Activated T-helper 1 cell treated with anti-CD3 and anti-CD28 coated beads, Interleukin-12 subunit alpha, Interleukin-12 subunit beta, Interleukin-2, Interleukin-4 antibody, amounts not matched to agents 30 ng/mL and 10 ng/mL and 1 ng/mL, durations not matched to agents 14 hours and 24 hours and 36 hours (primary cell): ENCODE data around the gene FOXRED2. TPM values are rescaled to one million over a fixed set of nuclear protein-coding genes. Genes with fewer than 3 reads are reported as not detected.
"Not testable (repeated sequence)": the region's sequence is repeated elsewhere in the genome, so short reads cannot be mapped to it uniquely, and the experiment has no call there.

ENCODE experiments used
- DNase-seq: peaks from one replicate; pipeline ENCODE4 v3.0.0; 2021; ENCODE audit warnings: low spot score
- H3K27ac Mint-ChIP-seq: one replicate; pipeline ENCODE4 v1.8.0; 2021; ENCODE audit warnings: mild to moderate bottlenecking, mixed read lengths
- H3K27me3 Mint-ChIP-seq: one replicate; pipeline ENCODE4 v1.8.0; 2022; ENCODE audit warnings: mild to moderate bottlenecking, moderate library complexity, mixed read lengths; ENCODE audit not compliant: insufficient read depth
- H3K36me3 Mint-ChIP-seq: one replicate; pipeline ENCODE4 v1.8.0; 2021; ENCODE audit warnings: low read depth, mixed read lengths
- H3K4me1 Mint-ChIP-seq: one replicate; pipeline ENCODE4 v1.8.0; 2021; ENCODE audit warnings: low read depth, mixed read lengths
- H3K4me3 Mint-ChIP-seq: one replicate; pipeline ENCODE4 v1.8.0; 2021; ENCODE audit warnings: mild to moderate bottlenecking, moderate library complexity, mixed read lengths
- H3K9me3 Mint-ChIP-seq: one replicate; pipeline ENCODE4 v1.8.0; 2021; ENCODE audit warnings: mixed read lengths
- intact Hi-C: fragments of 100-400 bp; cut with micrococcal nuclease; formaldehyde crosslinking; loops from one replicate; pipeline ENCODE4 v1.15.1; 2024
- total RNA-seq: library from RNA; stranded (reverse); gene quantifications from 2 replicates; pipeline ENCODE4 v1.2.3, GENCODE V29; 2022

The FOXRED2 gene
- total RNA-seq, 1 donor from 2014 or later, result 22.3 TPM

DNA sequence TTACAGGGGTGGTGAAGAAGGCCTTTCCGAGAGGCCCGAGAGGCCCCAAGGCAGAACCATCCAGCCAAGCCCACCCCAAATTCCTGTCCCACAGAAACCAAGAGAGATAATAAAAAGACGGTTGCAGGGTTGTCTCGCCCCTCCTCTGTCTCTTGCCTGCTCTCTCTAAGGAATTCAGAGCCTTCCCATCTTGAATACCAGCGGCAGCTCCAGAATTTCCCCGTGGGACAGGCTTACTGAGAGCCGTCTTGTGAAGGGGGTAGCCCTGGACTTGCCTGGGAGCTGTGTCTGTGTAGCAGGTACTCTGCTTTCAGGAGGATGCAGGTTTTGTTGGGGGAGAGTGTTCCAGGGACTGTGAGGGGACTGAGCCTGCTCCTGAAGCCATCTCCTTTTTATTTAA, 31.7 kb upstream of the FOXRED2 start:
- Mint-ChIP-seq H3K27ac (no peak overlapping the region), H3K27me3 (peaks cover 2% of the 10 kb centered on the region), H3K9me3 (no peaks in the 10 kb centered on the region), H3K36me3 (peaks cover 3% of the 10 kb centered on the region), H3K4me3 (no peak overlapping the region), H3K4me1 (peaks cover 13% of the 10 kb centered on the region)
- intact Hi-C loops, result no loop called here
- no peak for DNase-seq

DNA sequence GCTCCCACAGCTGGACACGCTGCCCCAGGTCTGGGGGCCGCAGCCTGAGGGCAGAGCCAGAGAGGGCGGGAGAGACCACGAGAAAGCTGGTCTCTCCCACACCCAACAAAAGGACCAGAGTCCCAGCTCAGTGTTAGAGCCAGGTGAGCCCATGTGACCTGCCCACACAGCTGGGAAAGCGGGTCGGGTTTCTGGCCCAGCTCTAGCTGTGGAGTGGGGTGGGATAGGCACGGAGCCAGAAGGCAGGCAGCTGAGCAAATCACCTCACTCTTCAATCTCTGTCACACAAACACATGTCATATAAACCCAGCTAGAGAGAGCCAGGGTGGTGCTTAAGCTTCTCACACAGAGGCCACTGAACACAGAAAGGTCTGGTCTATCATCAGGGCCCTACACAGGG, 29.9 kb upstream of the FOXRED2 start:
- H3K27me3 Mint-ChIP-seq, result peaks cover 2% of the 10 kb centered on the region
- intact Hi-C loops, result no loop called here
- H3K4me3 Mint-ChIP-seq, result no peak overlapping the region
- H3K27ac Mint-ChIP-seq, result no peak overlapping the region
- peaks cover 4% of the 10 kb centered on the region for H3K9me3 Mint-ChIP-seq
- DNase-seq, result no peak
- H3K4me1 Mint-ChIP-seq, result peaks cover 1% of the 10 kb centered on the region
- no peaks in the 10 kb centered on the region for H3K36me3 Mint-ChIP-seq

DNA sequence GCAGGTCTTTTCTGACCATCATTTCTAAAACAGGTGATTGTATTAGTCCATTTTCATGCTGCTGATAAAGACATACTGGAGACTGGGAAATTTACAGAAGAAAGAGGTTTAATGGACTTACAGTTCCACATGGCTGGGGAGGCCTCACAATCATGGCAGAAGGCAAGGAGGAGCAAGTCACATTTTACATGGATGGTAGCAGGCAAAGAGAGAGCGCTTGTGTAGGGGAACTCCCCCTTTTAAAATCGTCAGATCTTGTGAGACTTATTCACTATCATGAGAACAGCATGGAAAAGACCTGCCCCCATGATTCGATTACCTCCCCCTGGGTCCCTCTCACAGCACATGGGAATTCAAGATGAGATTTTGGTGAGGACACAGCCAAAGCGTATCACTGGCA, 26.5 kb upstream of the FOXRED2 start:
- H3K27ac Mint-ChIP-seq, H3K9me3 Mint-ChIP-seq, H3K4me1 Mint-ChIP-seq, H3K27me3 Mint-ChIP-seq, H3K4me3 Mint-ChIP-seq, intact Hi-C loops, H3K36me3 Mint-ChIP-seq, DNase-seq: not testable (repeated sequence)

DNA sequence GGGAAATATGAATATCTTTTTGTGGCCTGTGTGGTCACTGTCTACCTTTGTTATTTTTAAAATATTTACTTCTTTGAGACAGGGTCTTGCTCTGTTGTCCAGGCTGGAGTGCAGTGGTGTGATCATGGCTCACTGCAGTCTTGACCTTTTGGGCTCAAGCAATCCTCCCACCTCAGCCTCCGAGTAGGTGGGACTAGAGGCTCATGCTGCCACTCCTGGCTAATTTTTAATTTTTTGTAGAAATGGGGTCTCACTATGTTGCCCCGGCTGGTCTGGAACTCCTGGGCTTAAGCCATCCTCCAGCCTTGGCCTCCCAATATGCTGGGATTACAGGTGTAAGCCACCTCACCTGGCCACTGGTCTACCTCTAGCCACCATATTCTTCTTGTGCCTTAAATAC, 25.6 kb upstream of the FOXRED2 start:
- no peak overlapping the region for H3K4me3 Mint-ChIP-seq
- H3K9me3 Mint-ChIP-seq, result peaks cover 4% of the 10 kb centered on the region
- no peak overlapping the region for H3K27ac Mint-ChIP-seq
- H3K27me3 Mint-ChIP-seq, result peaks cover 2% of the 10 kb centered on the region
- H3K4me1 Mint-ChIP-seq, result peaks cover 4% of the 10 kb centered on the region
- peaks cover 4% of the 10 kb centered on the region for H3K36me3 Mint-ChIP-seq
- intact Hi-C loops, result no loop called here
- DNase-seq, result no peak

DNA sequence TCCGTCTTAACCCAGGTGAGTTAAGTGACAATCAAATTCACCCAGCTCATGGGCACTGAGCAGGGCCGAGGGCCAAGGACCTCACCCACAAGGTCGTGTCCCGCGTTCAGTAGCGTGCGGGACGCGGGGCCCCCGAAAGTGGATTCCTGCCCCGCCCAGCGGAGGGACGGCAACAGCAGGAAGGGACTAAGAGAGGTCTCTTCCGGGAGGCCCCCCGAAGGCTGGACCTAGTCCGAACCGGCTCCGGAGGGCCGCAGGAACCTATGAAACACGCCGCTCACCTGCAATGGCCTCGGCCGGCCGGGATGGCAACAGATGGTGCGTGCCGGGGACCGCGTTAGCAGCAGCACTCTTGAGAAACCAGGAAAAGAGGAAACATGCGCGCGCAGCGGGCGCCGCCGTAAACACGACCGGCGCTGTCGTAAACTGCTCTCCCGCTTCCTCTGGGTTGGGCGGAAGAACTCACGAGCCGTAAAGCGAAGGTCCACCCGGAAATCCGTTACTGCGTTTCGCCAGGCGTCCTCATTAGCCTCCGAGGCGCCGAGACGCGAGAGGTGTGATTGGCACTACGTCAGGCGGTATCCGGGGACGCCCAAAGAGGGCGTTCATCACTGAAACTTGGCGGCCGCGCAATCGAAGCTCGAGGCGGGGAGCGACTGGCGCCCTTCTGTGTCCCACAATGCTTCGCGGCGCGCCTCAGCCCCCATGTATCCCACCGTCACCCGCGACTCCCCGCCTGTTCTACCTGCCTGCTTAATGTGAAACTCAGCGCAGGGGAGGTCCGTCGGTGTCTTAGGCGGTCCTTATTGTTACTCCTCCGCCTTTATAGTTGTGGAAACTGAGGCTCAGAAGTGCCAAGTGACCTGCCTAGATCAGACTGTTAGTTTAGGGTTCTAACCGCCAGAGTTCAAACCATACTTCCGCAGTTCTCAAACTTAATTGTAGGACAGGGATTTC, 22.2 kb upstream of the FOXRED2 start, which contains the start of gene EIF3D:
Gene EIF3D, minus strand, starts transcription at position 372 of the 957 bp plus-strand sequence. CDS start 3,045 bp downstream, outside the sequence.
- peaks cover 33% of the 10 kb centered on the region for H3K36me3 Mint-ChIP-seq
- peaks cover 4% of the 10 kb centered on the region for H3K9me3 Mint-ChIP-seq
- peaks cover 2% of the 10 kb centered on the region for H3K27me3 Mint-ChIP-seq
- H3K4me3 Mint-ChIP-seq, result peak within 1 kb of the TSS; percentile 96
- peak; percentile 99 for DNase-seq
- intact Hi-C loops, result loop anchor here (1.0 to 5.0 kb wide), 9 partner anchors 22 to 1313 kb away; partner anchors contain the start of genes ANKRD54, APOL2, FOXRED2 and GGA1
- peaks cover 24% of the 10 kb centered on the region for H3K4me1 Mint-ChIP-seq
- H3K27ac Mint-ChIP-seq, result peak within 1 kb of the TSS; percentile 99

DNA sequence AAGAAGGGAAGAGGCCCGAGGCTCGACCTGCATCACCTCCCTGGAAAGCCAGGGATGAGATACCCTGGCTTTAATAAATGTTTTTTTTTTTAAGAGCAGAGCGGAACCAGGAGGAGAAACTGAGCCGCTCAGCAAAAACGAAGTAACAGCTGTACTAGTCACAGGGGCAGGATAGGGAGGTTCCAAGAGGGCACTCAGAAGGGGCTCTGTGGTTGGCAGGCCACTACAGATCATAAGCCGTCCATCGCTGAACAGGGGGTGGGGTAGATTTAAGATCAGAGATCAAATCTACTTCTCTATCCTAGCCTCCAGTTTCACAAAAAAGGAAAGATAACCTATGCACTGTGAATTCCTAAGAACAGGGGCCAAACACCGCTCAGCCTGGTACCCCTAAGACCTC, 21.5 kb upstream of the FOXRED2 start:
- peaks cover 24% of the 10 kb centered on the region for H3K4me1 Mint-ChIP-seq
- H3K4me3 Mint-ChIP-seq, result peak overlapping the region; percentile 96
- H3K36me3 Mint-ChIP-seq, result peaks cover 40% of the 10 kb centered on the region
- no peaks in the 10 kb centered on the region for H3K27me3 Mint-ChIP-seq
- no peak for DNase-seq
- peak overlapping the region; percentile 99 for H3K27ac Mint-ChIP-seq
- peaks cover 3% of the 10 kb centered on the region for H3K9me3 Mint-ChIP-seq
- intact Hi-C loops, result loop anchor here (2.0 to 5.0 kb wide), 5 partner anchors 141 to 1314 kb away; partner anchors contain the start of genes ANKRD54, APOL2, GGA1 and MYH9

DNA sequence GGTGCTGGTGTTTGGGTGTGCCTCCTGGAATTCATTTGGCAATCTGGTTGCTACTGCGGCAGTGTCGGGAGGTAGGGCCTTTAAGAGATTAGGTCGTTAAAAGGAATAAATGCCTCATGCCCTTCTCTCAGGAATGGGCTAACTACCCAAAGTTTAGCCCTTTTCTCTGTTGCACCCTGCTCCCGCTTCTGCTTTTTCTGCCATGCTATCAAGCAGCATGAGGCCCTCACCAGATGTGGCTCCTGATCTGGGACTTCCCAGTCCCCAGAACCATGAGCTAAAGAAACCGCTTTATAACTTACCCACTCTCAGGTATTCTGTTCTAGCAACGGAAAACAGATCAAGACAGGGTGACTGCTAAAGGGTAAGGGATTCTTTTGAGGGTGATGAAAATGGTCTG, 15.8 kb upstream of the FOXRED2 start:
- Mint-ChIP-seq H3K27ac (no peak overlapping the region), H3K27me3 (no peaks in the 10 kb centered on the region), H3K4me1 (peaks cover 22% of the 10 kb centered on the region), H3K4me3 (no peak overlapping the region), H3K36me3 (peaks cover 71% of the 10 kb centered on the region), H3K9me3 (no peaks in the 10 kb centered on the region)
- intact Hi-C loops, result no loop called here
- no peak for DNase-seq

DNA sequence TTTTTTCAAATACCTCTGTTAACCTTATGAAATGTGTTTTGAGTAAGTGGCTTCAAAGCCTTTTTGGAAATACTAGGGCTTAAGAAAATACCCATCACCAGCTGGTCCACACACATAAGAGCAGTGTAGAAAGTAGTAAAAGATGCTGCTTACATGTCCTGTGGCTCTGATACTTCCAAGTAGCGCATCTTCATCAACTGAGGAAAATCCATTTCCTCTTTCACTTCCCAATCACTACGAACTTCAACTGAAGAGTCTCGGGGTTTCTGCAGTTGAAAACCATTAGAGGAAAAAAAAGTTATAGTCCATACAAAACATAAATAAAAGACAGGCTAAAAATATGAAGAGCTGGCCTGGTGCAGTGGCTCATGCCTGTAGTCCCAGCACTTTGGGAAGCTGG, 13.6 kb upstream of the FOXRED2 start:
- no peak for DNase-seq
- H3K9me3 Mint-ChIP-seq, result no peaks in the 10 kb centered on the region
- peaks cover 69% of the 10 kb centered on the region for H3K36me3 Mint-ChIP-seq
- H3K4me1 Mint-ChIP-seq, result no peaks in the 10 kb centered on the region
- no peak overlapping the region for H3K27ac Mint-ChIP-seq
- no peak overlapping the region for H3K4me3 Mint-ChIP-seq
- no peaks in the 10 kb centered on the region for H3K27me3 Mint-ChIP-seq
- intact Hi-C loops, result no loop called here

DNA sequence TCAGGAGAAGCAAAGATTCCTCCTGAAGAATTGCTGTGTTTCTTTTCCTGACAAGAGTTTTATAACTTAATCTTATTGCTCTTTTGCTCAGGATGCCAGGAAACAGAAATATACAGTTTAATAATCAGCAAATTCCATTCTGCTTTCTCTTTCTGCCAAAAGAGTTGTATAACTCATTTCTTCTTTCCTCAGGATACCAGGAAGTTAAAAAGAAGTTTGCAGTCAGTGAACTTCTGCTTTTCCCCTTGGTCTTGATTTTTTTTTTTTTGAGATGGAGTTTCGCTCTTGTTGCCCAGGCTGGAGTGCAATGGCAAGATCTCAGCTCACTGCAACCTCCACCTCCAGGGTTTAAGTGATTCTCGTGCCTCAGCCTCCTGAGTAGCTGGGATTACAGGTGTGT, 13.1 kb upstream of the FOXRED2 start:
- H3K9me3 Mint-ChIP-seq, DNase-seq, H3K27ac Mint-ChIP-seq, H3K4me1 Mint-ChIP-seq, H3K27me3 Mint-ChIP-seq, H3K4me3 Mint-ChIP-seq, intact Hi-C loops: not testable (repeated sequence)
- H3K36me3 Mint-ChIP-seq, result peaks cover 69% of the 10 kb centered on the region

DNA sequence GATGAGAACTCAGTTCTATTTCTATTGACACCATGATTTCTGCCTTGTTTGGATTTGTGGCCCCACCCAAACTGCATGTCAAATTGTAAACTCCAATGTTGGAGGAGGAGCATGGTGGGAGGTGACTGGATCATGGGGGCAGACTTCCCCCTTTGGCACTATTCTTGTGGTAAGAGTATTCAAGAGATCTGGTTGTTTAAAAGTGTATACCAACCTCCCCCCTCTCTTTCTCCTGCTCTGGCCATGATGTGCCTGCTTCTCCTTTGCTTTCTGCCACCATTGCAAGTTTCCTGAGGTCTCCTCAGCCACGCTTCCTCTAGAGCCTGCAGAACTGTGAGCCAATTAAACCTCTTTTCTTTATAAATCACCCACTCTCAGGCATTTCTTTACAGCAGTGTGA, 7.9 kb upstream of the FOXRED2 start:
- Mint-ChIP-seq H3K4me3 (no peak overlapping the region), H3K27me3 (no peaks in the 10 kb centered on the region), H3K9me3 (no peaks in the 10 kb centered on the region), H3K27ac (no peak overlapping the region), H3K4me1 (peaks cover 8% of the 10 kb centered on the region), H3K36me3 (peaks cover 67% of the 10 kb centered on the region)
- DNase-seq, result no peak
- intact Hi-C loops, result no loop called here

DNA sequence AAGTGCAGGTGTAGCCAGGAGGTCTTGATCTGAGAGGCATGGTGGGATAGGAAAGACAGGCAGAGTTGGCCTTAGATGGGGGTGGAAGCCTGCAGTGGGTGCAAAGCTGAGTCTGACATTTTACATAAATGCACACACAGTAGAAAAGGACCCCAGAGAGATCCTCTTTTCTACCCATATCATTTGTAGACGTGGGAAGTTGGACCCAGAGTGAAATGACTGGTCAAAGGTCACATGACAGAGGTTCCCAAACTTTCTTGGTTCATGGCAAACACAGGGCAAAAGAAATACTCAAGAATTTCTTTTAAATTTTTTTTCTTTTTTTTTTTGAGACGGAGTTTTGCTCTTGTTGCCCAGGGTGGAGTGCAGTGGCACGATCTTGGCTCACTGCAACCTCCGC, 6.2 kb upstream of the FOXRED2 start:
- Mint-ChIP-seq H3K4me1 (peaks cover 8% of the 10 kb centered on the region), H3K27ac (no peak overlapping the region)

DNA sequence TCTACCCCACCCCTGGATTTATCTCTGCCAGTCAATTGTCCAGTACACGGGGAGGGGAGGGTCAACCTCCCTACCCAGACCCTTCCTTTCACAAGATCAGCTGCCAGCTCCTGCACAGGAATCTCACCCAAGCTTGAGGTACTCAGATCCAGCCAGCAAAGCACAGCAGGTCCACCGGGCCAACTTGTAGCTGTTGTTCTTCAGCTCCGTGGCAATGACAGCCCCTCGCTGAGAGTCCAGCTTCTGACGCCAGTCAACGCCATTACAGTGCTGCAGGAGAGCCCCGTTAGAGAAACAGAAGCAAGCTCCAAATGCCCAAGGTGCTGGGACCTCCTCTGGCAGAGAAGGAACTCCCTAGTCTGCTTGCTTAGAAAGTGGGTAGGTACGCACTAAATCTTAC, 5.5 kb upstream of the FOXRED2 start:
- Mint-ChIP-seq H3K4me3 (no peak overlapping the region), H3K4me1 (peaks cover 11% of the 10 kb centered on the region), H3K27ac (no peak overlapping the region), H3K36me3 (peaks cover 57% of the 10 kb centered on the region), H3K9me3 (no peaks in the 10 kb centered on the region), H3K27me3 (no peaks in the 10 kb centered on the region)
- intact Hi-C loops, result no loop called here
- DNase-seq, result no peak

More for the DNA sequence above, 6.2 kb upstream of the FOXRED2 start:
- Mint-ChIP-seq H3K9me3 (no peaks in the 10 kb centered on the region), H3K4me3 (no peak overlapping the region), H3K27me3 (no peaks in the 10 kb centered on the region), H3K36me3 (peaks cover 57% of the 10 kb centered on the region)
- DNase-seq, result no peak
- intact Hi-C loops, result no loop called here
